ENCODE results near the gene ELP6.

ELP6 gene

GRCh38 chr3:47513125-47513929 lies at the start of gene ELP6:
TSS of gene ELP6 (minus strand) at chr3:47513712. CDS start at chr3:47513590, 122 bp downstream.
- peak; percentile 97 for DNase-seq (ENCODE audit: low read depth)

GRCh38 chr3:47556351-47556750 lies 42.8 kb upstream of the ELP6 start:
- DNase-seq (ENCODE audit: low read depth), result no peak

GRCh38 chr3:47554335-47554734 lies 40.8 kb upstream of the ELP6 start:
- no peak for DNase-seq (ENCODE audit: low read depth)

GRCh38 chr3:47553407-47553806 lies 39.9 kb upstream of the ELP6 start:
- DNase-seq (ENCODE audit: low read depth), result no peak

GRCh38 chr3:47542471-47543173 lies 29.1 kb upstream of the ELP6 start:
- no peak for DNase-seq (ENCODE audit: low read depth)

GRCh38 chr3:47541583-47542108 lies 28.1 kb upstream of the ELP6 start:
- DNase-seq (ENCODE audit: low read depth), result no peak

GRCh38 chr3:47540281-47540680 lies 26.8 kb upstream of the ELP6 start:
- DNase-seq (ENCODE audit: low read depth), result no peak

- DNase-seq (ENCODE audit: low read depth), result no peak
Measured at GRCh38 chr3:47536967-47537366, 23.5 kb upstream of the ELP6 start.

- no peak for DNase-seq (ENCODE audit: low read depth)
Measured at GRCh38 chr3:47536221-47536891, 22.8 kb upstream of the ELP6 start.

GRCh38 chr3:47533996-47534454 lies 20.5 kb upstream of the ELP6 start:
- DNase-seq (ENCODE audit: low read depth), result no peak

GRCh38 chr3:47533481-47533880 lies 20.0 kb upstream of the ELP6 start:
- DNase-seq (ENCODE audit: low read depth), result no peak

GRCh38 chr3:47527952-47528725 lies 14.6 kb upstream of the ELP6 start:
- no peak for DNase-seq (ENCODE audit: low read depth)

GRCh38 chr3:47525617-47526016 lies 12.1 kb upstream of the ELP6 start:
- DNase-seq (ENCODE audit: low read depth), result no peak

GRCh38 chr3:47523310-47524073 lies 10.0 kb upstream of the ELP6 start:
- DNase-seq (ENCODE audit: low read depth), result no peak

- peak; percentile 60 for DNase-seq (ENCODE audit: low read depth)
Measured at GRCh38 chr3:47522082-47522987, 8.8 kb upstream of the ELP6 start.

- DNase-seq (ENCODE audit: low read depth), result no peak
Measured at GRCh38 chr3:47520756-47521155, 7.2 kb upstream of the ELP6 start.

- DNase-seq (ENCODE audit: low read depth), result no peak
Measured at GRCh38 chr3:47517937-47518336, 4.4 kb upstream of the ELP6 start.

GRCh38 chr3:47515864-47516319 lies 2.4 kb upstream of the ELP6 start:
- no peak for DNase-seq (ENCODE audit: low read depth)

- no peak for DNase-seq (ENCODE audit: low read depth)
Measured at GRCh38 chr3:47515100-47515499, 1.6 kb upstream of the ELP6 start.

Data from activated T-cell treated with anti-CD3 and anti-CD28 coated beads for 1 hour (primary cell).